Skeletal muscle tissue (tissue), 5 donors: ENCODE results near the gene ANKRD26. TPM values are rescaled to one million over a fixed set of nuclear protein-coding genes. Genes with fewer than 3 reads are reported as not detected.

Experiments
- H3K27ac ChIP-seq: one replicate; pipeline ENCODE4 v1.7.0; 2013; ENCODE audit warnings: mild to moderate bottlenecking, low read depth, low read length, inconsistent platforms
- H3K27me3 ChIP-seq, 3 donors: one replicate each; pipeline ENCODE4 v1.7.0; 2013; ENCODE audit warnings: low read length in 3 of 3; ENCODE audit not compliant: control insufficient read depth in 3 of 3, insufficient read depth in 3 of 3
- H3K36me3 ChIP-seq, 3 donors: one replicate each; pipeline ENCODE4 v1.7.0; 2013; ENCODE audit warnings: low read length in 3 of 3; ENCODE audit not compliant: control insufficient read depth in 3 of 3, insufficient read depth in 3 of 3
- H3K4me1 ChIP-seq, 3 donors: one replicate each; pipeline ENCODE4 v1.7.0; 2013; ENCODE audit warnings: low read length in 3 of 3, mild to moderate bottlenecking in 3 of 3; ENCODE audit not compliant: control insufficient read depth in 3 of 3, insufficient read depth in 3 of 3
- H3K4me3 ChIP-seq, 3 donors: one replicate each; pipeline ENCODE4 v1.7.0; 2013; ENCODE audit warnings: low read length in 3 of 3
- H3K9ac ChIP-seq, 3 donors: one replicate each; pipeline ENCODE4 v1.7.0; 2013; ENCODE audit warnings: low read length in 3 of 3, mild to moderate bottlenecking in 3 of 3, moderate library complexity in 2 of 3, low read depth in 1 of 3
- H3K9me3 ChIP-seq, 3 donors: one replicate each; pipeline ENCODE4 v1.7.0; 2013; ENCODE audit warnings: low read length in 3 of 3; ENCODE audit not compliant: control insufficient read depth in 3 of 3
- small RNA-seq: library from RNA; depleted of rRNA; stranded (forward); fragments of <200 nt; gene quantifications from one replicate; pipeline ENCODE3, GENCODE V24; 2014
- total RNA-seq: library from RNA; depleted of rRNA; stranded (reverse); fragments of >200 nt; gene quantifications from one replicate; pipeline ENCODE4 v1.2.3, GENCODE V29; 2014
- donor health status: Osteomylitis.

The ANKRD26 gene
- total RNA-seq, 1 donor from 2014 or later = 13.6 TPM

- Histone ChIP-seq H3K9me3 (no peaks in the 10 kb centered on the region), H3K27ac (no peak overlapping the region), H3K36me3 (peaks cover 0 to 8% (median 3%) of the 10 kb centered on the region in 3 donors), H3K4me1 (no peaks in the 10 kb centered on the region), H3K4me3 (no peak overlapping the region), H3K9ac (no peak overlapping the region), H3K27me3 (no peaks in the 10 kb centered on the region)
Observed at GRCh38 chr10:26978519-26978918, 121.8 kb downstream of the ANKRD26 start.

GRCh38 chr10:26977635-26978034 lies 122.7 kb downstream of the ANKRD26 start:
- Histone ChIP-seq H3K4me1 (no peaks in the 10 kb centered on the region), H3K27ac (no peak overlapping the region), H3K36me3 (peaks cover 0 to 8% (median 3%) of the 10 kb centered on the region in 3 donors), H3K4me3 (no peak overlapping the region), H3K27me3 (no peaks in the 10 kb centered on the region), H3K9ac (no peak overlapping the region), H3K9me3 (no peaks in the 10 kb centered on the region)

GRCh38 chr10:26970667-26971066 lies 129.6 kb downstream of the ANKRD26 start:
- Histone ChIP-seq H3K36me3 (peaks cover 0 to 3% (median 0%) of the 10 kb centered on the region in 3 donors), H3K27me3 (no peaks in the 10 kb centered on the region), H3K27ac (no peak overlapping the region), H3K4me3 (no peak overlapping the region), H3K9ac (no peak overlapping the region), H3K4me1 (no peaks in the 10 kb centered on the region), H3K9me3 (no peaks in the 10 kb centered on the region)

DNA sequence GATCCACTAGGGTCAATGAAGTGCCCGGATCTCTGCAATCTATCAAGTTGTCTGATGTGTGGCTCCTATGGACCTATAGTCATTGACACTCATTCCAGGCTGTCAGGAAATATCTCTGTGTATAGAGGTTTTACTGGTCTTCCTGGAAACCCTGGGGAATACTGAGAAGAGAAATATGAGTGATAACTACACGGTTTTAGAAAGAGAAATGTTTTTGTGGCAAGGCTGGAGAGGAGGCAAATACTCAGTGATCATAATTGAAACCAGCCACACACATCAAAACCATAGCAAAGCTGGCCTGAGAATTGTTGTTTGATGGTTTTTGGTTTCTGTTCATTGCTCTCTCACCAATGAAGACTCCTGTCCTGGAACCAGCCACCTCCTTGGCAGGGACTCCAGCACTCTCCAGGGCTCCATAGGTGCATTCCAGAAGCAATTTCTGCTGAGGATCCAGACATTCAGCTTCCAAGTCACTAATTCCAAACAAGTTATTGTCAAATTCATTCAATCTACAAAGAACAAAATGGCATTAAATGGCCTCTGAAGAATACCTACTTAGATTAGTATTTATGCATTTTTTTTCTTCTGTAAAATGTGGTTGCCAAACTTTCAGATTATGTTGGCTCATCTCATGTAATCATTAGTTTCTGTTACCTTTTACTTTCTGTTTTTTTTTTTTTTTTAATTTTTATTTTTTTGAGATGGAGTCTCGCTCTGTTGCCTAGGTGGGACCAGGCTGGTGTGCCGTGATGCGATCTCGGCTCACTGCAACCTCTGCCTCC lies 131.0 kb downstream of the ANKRD26 start:
- Histone ChIP-seq H3K9me3 (no peaks in the 10 kb centered on the region), H3K27ac (no peak overlapping the region), H3K9ac (no peak overlapping the region), H3K4me3 (no peak overlapping the region), H3K36me3 (peaks cover 0 to 3% (median 0%) of the 10 kb centered on the region in 3 donors), H3K4me1 (no peaks in the 10 kb centered on the region), H3K27me3 (no peaks in the 10 kb centered on the region)

GRCh38 chr10:26962835-26963234 lies 137.5 kb downstream of the ANKRD26 start:
- H3K4me1 ChIP-seq = no peaks in the 10 kb centered on the region
- H3K27ac ChIP-seq = no peak overlapping the region
- no peaks in the 10 kb centered on the region for H3K9me3 ChIP-seq
- no peak overlapping the region for H3K4me3 ChIP-seq
- H3K36me3 ChIP-seq = no peaks in the 10 kb centered on the region
- H3K9ac ChIP-seq = no peak overlapping the region
- H3K27me3 ChIP-seq = no peaks in the 10 kb centered on the region

DNA sequence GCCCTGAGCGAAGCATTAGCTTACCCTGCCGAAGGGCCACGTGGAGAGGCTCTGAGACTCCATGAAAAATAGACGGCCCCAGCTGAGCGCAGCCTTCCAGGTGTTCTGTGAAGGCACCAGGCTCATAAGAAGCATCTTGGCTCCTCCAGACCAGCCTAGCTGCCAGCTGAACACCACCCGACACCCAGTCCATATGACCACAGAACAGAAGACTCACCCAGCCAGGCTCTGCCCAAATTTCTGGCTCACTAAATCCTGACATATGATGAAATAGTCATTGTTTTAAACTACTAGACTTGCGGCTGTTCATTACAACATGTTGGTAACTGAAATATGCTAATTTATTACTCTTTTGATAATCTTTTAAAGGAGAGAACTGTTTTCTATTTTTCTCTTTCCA lies 140.0 kb downstream of the ANKRD26 start:
- Histone ChIP-seq H3K9me3 (no peaks in the 10 kb centered on the region), H3K36me3 (no peaks in the 10 kb centered on the region), H3K4me1 (no peaks in the 10 kb centered on the region), H3K27ac (no peak overlapping the region), H3K4me3 (no peak overlapping the region), H3K27me3 (no peaks in the 10 kb centered on the region), H3K9ac (no peak overlapping the region)

GRCh38 chr10:26959841-26960240 lies 140.5 kb downstream of the ANKRD26 start:
- H3K27ac ChIP-seq = no peak overlapping the region
- no peaks in the 10 kb centered on the region for H3K27me3 ChIP-seq
- H3K4me3 ChIP-seq = no peak overlapping the region
- H3K9ac ChIP-seq = no peak overlapping the region
- no peaks in the 10 kb centered on the region for H3K9me3 ChIP-seq
- no peaks in the 10 kb centered on the region for H3K4me1 ChIP-seq
- no peaks in the 10 kb centered on the region for H3K36me3 ChIP-seq

Small RNA genes within 50 kb of the gene (small RNA-seq; reads per million reads assigned to genes)
- not detected for gene RNU6-490P

Other genes with a start within 250 kb of the ANKRD26 start
- 23.0 TPM for gene ABI1, start 239.5 kb downstream of the ANKRD26 start, total RNA-seq
- 109 TPM for gene YME1L1, start 53.9 kb upstream of the ANKRD26 start, total RNA-seq
- gene MASTL, start 54.9 kb upstream of the ANKRD26 start, total RNA-seq = 5.7 TPM
- gene ACBD5, start 140.3 kb upstream of the ANKRD26 start, total RNA-seq = 15.7 TPM